ENCODE measurements around the gene JAML.

The JAML gene

DNA sequence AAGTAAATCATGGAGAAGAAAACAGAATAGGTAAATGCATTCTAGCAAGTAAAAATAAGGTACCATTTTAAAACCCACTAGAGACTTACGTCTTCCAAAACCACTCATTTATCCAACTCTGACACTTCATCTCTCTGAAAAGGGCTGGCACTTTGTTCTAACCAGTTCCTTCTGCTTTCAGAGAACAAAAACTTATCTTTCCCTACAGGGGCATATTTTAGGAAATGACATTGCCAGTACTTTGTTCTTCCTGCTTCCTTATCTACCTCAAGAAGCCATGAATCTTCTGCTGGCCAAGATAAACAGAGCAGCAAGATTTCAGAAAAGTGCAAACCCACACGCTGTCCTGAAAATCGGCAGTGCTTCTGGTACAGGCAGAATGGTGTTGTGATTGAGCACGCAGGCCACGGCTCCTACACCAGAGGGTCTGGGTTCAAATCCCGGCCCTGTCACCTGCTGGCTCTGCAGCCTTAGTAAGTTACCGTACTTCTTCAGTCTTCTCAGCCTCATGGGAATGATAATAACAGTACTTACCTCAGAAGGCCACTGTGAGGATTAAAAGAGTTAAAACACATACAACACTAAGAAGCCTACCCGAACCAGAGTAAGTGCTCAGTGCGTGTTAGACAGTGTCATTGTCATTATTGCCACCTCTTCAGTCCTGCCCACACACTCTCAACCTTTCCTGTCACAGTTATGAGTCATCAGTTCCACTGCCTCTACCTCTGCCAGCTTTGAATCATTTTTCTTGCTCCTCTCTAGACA lies 16.4 kb upstream of the JAML start:
- peak; percentile 61 to 67 for DNase-seq (ENCODE audit: low read depth in 2 of 2)

DNA sequence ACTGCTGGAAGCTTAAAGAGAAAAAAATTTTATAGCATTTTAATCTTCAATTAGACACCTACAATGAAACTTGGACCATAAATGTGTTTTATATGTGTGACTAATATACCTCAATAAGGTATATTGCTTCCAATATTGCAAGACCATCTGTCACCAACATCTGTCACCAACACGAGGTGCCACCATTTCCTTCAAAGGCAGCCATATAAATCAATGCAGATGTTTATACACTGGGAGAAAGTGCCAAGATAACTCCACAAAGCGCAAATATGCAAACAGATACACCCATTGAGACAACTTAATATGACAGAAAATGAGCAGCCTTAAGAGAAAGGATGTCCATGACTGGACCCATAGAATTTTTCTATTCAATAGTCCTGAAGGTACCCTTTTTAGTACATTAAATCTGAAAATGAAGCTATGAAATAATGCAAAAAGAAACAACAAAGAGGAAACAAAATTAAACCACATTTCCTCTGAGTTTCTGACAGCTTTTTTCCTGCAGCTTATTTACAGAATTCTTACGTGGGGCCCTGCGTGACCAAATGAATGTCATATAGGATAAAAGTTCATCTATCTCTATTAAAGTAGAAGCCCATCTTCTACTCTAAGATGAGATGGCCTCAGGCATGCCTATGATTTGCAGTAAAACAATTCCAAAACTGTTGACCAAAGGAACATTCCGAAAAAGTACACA lies 14.8 kb upstream of the JAML start:
- no peak for DNase-seq (ENCODE audit: low read depth in 2 of 2)

DNA sequence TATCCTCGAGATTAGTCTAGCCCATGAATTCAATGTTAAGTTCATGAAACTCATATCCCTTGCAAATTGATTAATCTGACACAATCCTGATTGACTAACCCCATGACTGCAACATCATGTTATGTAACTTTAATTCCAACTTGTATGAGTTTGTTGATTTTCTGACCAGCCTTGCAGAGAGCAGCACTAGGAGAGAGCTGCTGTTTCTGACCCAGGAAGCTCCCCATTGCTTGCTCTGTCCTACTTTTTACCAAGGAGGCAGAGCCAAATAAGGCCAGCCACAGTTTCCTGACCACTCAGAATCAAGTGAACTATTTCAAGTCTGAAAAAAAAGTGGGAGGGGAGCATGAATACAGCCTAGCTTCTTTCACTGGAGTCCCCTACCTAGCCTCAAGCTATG lies 14.1 kb upstream of the JAML start:
- no peak for DNase-seq (ENCODE audit: low read depth in 2 of 2)

DNA sequence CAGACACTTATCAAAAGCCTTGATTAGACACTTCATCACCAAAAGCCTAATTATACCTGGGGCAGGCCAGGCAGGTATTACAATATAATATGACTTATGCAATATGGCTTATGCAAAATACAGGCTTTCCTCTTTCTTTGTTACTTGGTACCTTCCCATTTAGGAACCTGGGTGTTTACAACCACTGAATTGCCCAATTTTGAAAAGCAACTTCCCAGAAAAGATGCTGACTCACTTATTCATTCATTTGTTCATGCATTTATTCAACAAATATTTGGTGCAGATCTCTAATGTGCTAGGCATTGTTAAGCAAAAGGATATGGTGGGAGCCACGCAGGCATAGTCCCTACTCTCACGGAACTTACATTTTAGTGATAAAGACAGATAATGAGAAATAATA lies 13.6 kb upstream of the JAML start:
- no peak for DNase-seq (ENCODE audit: low read depth in 2 of 2)

DNA sequence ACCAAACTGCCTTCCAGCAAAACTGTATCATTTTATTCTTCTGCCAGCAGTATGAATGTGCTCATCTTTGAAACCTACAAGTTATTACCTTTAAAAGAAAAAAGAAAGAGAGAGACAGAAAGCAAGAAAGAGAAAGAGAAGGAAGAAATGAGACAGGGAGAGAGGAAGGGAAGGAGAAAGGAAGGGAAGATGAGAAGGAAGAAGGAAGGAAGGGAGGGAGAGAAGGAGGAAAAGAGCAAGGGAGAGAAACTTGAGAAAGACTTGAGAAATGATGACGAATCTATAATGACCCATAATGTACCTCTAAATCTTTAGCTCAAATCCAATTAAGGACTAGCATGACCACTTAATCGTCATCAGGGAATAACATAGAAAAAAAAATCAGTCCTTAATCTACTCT lies 11.4 kb upstream of the JAML start:
- no peak for DNase-seq (ENCODE audit: low read depth in 2 of 2)

DNA sequence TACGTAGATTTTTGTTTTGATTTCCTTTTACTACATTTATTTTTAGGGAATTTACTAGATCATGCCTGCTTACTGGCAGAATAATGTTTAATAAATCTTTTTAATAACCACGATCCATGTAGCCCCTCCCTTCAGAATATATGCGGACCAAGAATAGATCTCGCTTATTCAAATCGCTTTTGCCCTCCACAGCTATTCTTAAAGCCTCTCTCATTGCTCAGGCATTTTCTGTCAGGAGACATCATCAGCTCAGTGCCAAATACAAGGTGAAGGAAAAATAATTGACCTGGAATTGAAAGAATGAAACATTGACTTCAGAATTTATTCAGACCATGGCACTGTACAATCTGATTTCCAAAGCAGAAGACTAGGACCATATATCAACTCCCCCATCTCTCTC lies 10.0 kb upstream of the JAML start:
- DNase-seq (ENCODE audit: low read depth in 2 of 2) = no peak

DNA sequence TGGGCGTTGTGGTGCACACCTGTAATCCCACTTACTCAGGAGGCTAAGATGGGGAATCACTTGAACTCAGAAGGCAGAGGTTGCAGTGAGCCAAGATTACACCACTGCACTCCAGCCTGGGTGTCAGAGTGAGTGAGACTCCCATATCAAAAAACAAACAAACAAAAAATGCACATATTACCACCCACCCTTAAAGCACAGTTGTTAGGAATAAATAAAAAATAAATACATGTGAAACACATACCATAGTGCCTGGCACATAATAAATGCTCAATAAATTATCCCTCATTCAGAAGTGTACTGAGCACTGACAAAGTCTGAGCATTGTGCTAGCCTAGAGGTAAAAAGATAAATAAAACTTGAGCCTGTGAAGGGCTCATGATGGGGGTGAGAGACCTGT lies 9.0 kb upstream of the JAML start:
- no peak for DNase-seq (ENCODE audit: low read depth in 2 of 2)

DNA sequence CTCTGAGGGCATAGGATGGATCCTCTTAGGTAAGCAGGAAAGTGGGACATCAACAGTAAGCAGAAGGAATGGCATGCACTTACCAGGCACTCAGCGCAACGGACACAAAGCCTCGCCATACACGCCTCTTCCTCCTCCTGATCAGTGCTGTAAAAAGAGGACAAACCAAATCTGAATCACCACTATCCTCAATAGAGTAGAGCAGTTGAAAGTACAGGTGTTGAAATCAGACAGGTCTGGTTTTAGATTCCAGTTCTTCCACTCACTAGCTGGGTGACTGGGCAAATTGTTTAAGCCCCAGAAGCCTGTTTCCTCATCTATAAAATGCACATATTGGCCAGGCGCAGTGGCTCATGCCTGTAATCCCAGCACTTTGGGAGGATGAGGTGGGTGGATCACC lies 8.6 kb upstream of the JAML start:
- DNase-seq (ENCODE audit: low read depth in 2 of 2) = no peak

DNA sequence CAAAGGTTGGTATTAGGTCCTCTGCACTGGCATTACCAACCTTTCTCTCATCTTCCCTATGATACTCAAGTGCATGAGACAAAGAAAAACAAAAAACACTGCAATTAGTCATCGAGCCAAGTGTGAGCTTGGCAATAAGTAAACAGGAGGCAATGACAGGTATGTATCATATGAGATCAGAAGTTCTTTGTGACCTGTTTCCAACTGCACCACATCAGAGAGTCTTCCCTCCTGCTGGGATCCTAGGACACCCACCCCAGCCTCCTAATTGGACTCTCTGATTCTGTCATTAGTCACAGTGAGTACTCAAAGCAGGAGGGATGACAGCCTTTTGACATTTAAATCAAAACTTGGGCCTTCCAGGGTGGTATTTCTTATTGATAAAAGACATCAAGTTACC lies 7.8 kb upstream of the JAML start:
- DNase-seq (ENCODE audit: low read depth in 2 of 2) = peak; percentile 57 to 64

DNA sequence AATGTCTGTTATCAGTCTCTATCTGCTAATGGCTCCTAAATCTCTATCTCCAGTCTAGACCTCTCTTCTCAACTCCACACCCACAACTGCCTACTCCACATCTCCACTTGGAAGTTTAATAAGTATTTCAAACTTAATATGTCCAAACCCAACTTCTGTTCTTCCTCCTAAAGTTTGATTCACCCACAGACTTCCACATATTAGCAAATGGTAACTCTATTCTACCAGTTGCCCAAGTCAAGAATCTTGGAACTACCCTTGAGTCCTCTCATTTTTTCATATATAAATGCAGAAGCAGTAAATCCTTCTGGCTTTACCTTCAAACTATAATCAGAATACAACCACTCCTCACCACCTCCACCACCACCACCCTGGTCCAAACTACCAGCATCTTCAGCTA lies 6.7 kb upstream of the JAML start:
- DNase-seq (ENCODE audit: low read depth in 2 of 2) = no peak

DNA sequence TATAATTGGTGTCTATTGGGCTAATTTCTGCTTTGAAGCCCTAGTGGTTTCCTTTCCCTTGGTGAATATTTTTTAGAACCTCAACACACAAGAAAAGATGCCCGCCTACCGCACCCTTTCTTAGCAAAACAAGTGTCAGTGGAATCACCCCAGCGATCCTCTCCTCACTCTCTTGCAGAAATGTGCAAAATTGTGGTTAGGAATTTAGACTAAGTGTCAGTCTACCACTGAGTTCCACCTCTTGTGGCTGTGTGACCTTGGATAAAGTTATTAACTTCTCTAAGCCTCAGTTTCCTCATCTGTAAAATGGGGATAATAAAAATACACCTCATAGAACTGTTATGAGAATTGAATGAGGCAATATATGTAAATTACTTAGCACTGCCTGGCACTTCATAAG lies 5.3 kb upstream of the JAML start:
- DNase-seq (ENCODE audit: low read depth in 2 of 2) = no peak

DNA sequence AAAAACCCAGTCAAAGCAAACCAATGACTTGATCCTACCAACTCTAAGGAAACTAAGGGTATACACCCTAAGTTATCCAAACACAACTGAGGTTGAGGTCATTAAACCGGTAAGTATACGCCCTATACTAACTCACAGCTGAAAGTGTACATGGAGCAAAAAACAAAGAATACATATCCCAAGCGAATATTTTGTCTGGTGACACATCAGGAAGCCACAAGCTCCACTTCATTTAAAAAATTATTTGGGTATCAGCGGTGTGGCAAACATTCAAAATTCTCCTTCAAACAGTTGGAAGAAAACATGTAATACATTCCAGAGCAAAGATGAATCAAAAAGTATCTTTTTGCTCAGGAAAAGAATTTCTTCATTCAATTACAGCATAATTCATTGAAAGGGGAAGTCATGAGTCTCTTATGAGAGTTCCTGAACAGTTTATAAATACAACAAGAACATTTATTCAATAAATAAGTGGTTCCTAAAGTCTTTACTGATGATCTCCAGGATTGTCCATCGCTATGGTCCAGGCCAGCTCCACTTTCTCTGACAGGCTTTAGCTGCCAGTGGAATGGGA lies 4.5 kb upstream of the JAML start:
- no peak for DNase-seq (ENCODE audit: low read depth in 2 of 2)

DNA sequence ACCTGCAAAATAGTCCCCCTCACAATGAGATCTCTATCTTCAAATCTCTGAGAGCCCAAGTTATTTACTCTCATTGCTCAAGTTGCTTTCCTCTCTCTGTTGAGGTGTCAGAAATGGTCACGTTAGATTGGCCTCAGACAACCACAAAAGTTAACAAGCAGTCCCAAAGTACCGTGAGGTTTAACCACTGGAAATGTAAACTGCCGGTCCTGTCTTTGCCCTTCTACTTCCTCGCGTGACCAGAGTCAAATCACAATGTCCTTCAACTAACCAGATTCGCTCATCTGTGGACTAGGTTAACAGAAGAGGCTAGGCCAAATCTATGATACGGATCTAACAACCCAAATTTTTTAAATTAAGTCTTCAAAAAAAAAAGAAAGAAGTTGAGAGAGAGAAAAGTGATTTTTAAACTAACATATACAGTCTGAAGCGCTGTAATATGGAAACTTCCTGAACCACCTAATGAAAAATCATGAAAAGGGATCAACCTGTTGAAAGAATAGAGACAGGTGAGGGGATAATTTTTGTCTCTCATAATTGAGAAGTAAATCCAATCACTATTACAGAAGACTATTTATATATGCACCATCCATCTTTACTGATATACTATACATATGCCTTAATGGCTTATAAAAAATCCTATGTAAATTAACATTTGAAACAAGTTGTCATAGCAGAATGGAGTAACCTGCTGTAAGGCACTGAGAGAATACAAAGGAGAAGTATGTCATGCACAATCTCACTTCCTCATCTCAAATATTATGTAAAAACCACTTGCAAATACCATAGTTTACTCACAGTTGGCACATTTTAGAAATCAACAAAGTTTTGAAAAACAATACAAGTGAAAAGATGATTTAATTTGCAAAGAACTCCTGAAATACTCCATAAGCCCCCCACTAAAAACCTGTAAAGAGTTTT lies 3.3 kb upstream of the JAML start:
- DNase-seq (ENCODE audit: low read depth in 2 of 2) = no peak

DNA sequence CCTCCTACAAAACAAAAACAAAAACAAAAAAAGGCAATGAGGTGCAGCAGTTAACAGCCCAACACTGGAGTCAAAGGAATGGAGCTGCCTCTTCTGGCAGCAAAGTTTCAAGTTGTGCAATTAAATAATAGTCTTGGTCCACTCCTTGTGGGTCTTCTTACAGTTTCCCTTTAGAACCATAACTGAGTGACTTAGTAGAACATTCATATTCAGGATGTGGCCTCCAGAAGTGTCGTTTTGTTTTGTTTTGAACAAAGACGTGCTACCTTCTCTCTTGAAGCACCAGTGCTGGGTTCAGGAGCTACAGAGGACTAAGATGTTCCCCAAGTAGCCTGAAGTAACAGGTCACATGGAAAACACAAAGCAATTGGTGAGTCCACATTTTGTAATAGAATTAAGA lies 2.0 kb upstream of the JAML start:
- no peak for DNase-seq (ENCODE audit: low read depth in 2 of 2)

DNA sequence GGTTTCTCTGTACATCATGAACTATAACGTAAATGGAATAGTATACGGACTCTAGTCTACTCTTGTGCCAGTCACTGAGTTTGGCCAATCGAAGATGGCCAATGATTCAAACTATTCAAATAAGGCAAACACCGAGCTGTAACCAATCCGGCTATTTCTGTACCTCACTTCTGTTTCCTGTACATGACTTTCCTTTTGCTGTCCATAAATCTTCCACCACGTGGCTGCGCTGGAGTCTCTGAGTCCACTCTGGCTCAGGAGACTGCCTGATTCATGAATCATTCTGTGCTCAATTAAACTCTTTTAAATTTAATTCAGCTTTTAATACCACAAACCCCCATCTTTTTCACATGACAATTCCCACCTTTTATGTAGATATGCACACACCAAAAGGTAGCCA lies 1.5 kb upstream of the JAML start:
- DNase-seq (ENCODE audit: low read depth in 2 of 2) = no peak

DNA sequence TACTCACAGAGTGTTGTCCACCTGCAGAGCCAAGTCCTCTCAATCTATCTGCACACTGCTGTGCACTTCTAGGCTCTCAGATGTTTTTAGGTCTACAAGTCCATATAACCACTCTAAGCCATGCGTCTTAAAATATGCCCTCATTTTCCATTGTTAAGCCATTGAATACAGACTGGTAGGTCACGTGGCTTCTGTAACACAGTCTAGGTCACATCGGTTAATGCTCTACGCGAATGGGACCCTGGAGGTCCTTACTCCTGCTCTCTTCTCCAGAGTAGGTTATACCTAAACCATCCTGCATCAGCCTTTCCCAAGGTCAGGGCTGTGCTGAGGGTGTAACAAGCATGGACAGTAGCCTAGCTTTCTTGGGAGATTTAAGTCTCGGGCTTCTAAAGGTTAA lies 819 bp downstream of the JAML start:
- DNase-seq (ENCODE audit: low read depth in 2 of 2) = no peak

DNA sequence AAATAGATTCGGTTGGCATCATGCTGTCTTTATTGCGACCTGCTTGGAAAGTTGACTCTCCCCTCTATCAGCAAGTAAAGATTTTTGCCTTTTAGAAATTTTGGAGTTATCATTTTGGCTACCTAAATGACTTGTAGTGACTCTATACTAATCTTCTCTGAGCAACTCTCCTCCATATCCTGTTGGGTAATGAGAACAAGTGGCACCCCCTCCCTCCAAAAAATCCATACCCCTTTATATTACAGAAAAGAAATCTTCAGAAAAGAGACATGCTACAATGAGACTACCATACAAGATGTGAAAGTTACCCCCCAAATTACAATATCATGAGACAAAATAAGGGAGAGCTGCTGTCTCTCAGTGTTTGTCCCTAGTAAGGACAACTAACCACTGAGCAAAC lies 1.2 kb downstream of the JAML start:
- no peak for DNase-seq (ENCODE audit: low read depth in 2 of 2)

DNA sequence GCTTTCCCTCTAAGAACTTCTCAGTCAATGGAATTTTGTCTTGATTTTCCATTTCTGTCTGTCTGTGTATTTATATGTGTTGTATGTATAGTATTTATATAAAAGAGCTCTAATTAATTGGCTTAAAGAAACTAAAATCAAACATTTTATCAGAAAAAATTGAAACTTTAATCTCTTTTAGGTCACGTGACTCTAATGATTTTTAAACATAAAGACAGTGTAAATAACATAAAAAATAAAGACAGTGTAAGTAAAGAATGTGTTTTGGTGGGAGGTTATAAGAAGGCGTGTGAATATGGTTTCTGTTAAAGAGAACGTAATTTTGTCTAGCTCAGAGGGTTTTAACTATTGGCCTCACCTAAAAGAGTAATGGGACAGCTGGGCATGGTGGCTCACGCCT lies 2.4 kb downstream of the JAML start:
- no peak for DNase-seq (ENCODE audit: low read depth in 2 of 2)

DNA sequence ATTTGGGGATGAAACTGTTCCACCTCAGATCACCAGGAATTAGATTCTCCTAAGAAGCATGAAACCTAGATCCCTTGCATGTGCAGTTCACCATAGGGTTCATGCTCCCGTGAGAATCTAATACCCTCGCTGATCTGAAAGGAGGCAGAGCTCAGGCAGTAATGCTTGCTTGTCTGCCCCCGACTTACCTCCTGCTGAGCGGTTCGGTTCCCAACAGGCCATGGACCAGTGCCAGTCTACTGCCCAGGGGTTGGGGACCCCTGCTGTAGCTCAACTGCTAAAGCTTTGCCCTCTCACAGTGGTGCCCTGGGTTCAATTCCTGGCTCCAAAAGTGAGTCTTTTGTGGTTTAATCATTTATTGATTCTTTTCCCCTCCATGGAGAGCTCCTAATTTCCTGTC lies 3.4 kb downstream of the JAML start:
- no peak for DNase-seq (ENCODE audit: low read depth in 2 of 2)

DNA sequence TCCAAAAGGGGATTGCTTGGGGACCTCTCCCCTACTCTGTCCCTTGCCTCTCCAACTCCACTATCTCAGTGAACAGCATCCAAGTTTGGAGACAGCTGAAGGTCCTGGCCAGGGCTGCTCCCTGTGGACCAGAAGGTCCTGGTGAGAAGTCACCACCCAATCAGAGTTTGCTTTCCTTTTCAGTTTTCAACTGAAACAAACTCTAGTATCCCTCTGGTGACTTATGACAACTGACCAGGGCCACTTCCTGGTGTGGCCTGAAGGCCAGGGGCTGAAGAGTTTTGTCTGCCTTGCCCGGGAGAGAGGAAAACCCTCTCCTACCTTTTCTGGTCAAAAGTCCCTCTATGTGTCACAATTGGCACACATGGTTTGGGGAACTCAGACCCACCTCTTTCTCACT lies 5.1 kb downstream of the JAML start:
- DNase-seq (ENCODE audit: low read depth in 2 of 2) = no peak

DNA sequence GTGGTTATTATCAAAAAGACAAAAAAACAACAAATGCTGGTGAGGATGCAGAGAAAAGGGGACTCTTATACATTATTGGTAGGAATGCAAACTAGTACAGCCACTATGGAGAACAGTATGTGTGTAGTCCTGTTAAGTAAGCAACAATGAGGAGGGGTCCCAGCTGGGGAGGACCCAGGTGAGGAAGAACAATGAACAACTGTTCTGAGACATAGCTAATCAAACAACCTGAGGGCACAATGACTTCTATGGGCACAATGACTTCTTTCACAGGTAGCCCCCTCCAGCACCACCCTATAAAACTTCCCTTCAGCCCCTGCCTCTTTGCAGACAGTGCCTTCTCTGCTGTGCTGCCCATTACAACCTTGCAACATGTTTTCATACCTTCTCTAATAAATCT lies 5.6 kb downstream of the JAML start:
- DNase-seq (ENCODE audit: low read depth in 2 of 2) = no peak

DNA sequence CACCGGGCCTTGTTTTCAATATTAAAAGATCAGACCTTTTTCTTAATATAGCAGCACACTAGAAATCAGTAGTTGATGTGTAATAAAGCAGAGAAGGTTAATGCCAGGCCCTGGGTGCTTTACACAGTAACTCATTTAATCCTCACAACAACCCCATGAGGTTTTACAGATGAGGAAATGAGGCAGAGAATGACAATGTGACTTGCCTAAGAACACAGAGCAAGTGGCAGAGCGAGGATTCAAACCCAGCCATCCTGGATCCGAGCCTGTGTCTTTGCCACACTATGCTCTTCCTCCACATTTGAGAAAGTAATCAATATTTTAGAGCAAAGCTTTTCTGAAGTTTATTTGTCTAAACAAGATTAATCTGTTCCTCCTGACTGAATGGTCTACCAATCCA lies 7.2 kb downstream of the JAML start:
- no peak for DNase-seq (ENCODE audit: low read depth in 2 of 2)

Measured in stimulated activated CD4-positive, alpha-beta T cell treated with anti-CD3 and anti-CD28 coated beads, Interleukin-15, amount 100 ng/mL, for 48 hours (primary cell).